Measurements from ENCODE around the gene CNTNAP2. TPM values are rescaled to one million over a fixed set of nuclear protein-coding genes. Genes with fewer than 3 reads are reported as not detected.

The CNTNAP2 gene
- total RNA-seq, 2 donors from 2014 or later, result 171 to 228 TPM

DNA sequence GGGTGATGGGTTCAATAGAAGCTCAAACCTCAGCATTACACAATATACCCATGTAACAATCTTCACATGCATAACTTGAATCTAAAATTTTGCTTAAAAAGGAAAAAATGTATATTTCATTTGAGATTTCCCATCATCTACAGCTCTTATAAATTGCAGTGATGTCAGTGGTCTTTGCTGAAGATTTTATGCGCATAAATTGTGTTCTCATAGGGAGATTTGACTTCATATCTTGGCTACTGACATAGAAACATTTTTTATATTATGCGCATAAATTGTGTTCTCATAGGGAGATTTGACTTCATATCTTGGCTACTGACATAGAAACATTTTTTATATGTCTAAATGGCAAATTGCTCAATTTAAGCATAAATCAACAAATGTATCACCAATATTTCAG lies 1348.6 kb downstream of the CNTNAP2 start:
- Mint-ChIP-seq H3K27ac (no peak overlapping the region), H3K4me1 (no peaks in the 10 kb centered on the region), H3K36me3 (ENCODE audit: low read depth) (no peaks in the 10 kb centered on the region), H3K4me3 (no peak overlapping the region), H3K27me3 (ENCODE audit: insufficient read depth) (no peaks in the 10 kb centered on the region), H3K9me3 (no peaks in the 10 kb centered on the region)
- 92% methylated on average over 2 of the region's 2 CpGs; no CpG with 5 or more reads in 1 of the 2 experiments for WGBS, 2 experiments (ENCODE audit: insufficient coverage in 1 of 2, insufficient read length in 1 of 2)
- TF ChIP-seq, protein P1, sequence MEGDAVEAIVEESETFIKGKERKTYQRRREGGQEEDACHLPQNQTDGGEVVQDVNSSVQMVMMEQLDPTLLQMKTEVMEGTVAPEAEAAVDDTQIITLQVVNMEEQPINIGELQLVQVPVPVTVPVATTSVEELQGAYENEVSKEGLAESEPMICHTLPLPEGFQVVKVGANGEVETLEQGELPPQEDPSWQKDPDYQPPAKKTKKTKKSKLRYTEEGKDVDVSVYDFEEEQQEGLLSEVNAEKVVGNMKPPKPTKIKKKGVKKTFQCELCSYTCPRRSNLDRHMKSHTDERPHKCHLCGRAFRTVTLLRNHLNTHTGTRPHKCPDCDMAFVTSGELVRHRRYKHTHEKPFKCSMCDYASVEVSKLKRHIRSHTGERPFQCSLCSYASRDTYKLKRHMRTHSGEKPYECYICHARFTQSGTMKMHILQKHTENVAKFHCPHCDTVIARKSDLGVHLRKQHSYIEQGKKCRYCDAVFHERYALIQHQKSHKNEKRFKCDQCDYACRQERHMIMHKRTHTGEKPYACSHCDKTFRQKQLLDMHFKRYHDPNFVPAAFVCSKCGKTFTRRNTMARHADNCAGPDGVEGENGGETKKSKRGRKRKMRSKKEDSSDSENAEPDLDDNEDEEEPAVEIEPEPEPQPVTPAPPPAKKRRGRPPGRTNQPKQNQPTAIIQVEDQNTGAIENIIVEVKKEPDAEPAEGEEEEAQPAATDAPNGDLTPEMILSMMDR (conservative IDR thresholded peaks at IDR 0.05), result no peak
- Histone ChIP-seq H3K27ac (ENCODE audit: low read depth, low read length) (no peak overlapping the region), H3K36me3 (ENCODE audit: control insufficient read depth, insufficient read depth, low read length) (no peaks in the 10 kb centered on the region), H3K27me3 (ENCODE audit: control insufficient read depth, insufficient read depth, low read length, poor library complexity, severe bottlenecking) (no peaks in the 10 kb centered on the region), H3K9ac (ENCODE audit: extremely low read depth, low read length, poor library complexity, severe bottlenecking) (no peak overlapping the region), H3K4me1 (ENCODE audit: control insufficient read depth, insufficient read depth, low read length) (no peaks in the 10 kb centered on the region), H3K9me3 (ENCODE audit: control insufficient read depth, low read length) (no peaks in the 10 kb centered on the region), H3K4me3 (ENCODE audit: low read length) (no peak overlapping the region)
- no peak for DNase-seq

DNA sequence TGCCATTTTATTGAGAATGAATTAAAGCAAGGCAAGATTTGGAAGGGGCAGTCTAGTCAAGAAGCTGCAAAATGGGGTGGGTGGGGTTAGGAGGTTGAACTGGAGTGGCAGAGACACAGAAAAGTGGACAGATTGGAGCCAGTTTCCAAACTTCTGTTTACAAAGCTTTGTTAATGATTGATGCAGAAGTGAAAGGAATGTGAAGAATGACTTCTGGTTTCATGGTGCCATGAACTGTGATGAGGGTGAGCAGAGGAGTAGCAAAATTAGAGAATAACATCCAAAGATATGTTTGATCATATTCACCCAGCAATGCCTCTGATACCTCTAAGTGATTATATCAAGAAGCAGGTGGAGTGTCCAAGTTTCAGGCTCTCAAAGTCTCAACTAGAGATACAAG lies 1356.0 kb downstream of the CNTNAP2 start:
- TF ChIP-seq, protein P1 (conservative IDR thresholded peaks at IDR 0.05), result no peak
- Histone ChIP-seq H3K4me1 (ENCODE audit: control insufficient read depth, insufficient read depth, low read length) (no peaks in the 10 kb centered on the region), H3K27me3 (ENCODE audit: control insufficient read depth, insufficient read depth, low read length, poor library complexity, severe bottlenecking) (peaks cover 11% of the 10 kb centered on the region), H3K9ac (ENCODE audit: extremely low read depth, low read length, poor library complexity, severe bottlenecking) (no peak overlapping the region), H3K4me3 (ENCODE audit: low read length) (no peak overlapping the region), H3K36me3 (ENCODE audit: control insufficient read depth, insufficient read depth, low read length) (no peaks in the 10 kb centered on the region), H3K9me3 (ENCODE audit: control insufficient read depth, low read length) (no peaks in the 10 kb centered on the region), H3K27ac (ENCODE audit: low read depth, low read length) (no peak overlapping the region)
- Mint-ChIP-seq H3K4me1 (no peaks in the 10 kb centered on the region), H3K27ac (no peak overlapping the region), H3K36me3 (ENCODE audit: low read depth) (no peaks in the 10 kb centered on the region), H3K4me3 (no peak overlapping the region), H3K9me3 (no peaks in the 10 kb centered on the region), H3K27me3 (ENCODE audit: insufficient read depth) (peaks cover 2% of the 10 kb centered on the region)
- no peak for DNase-seq

DNA sequence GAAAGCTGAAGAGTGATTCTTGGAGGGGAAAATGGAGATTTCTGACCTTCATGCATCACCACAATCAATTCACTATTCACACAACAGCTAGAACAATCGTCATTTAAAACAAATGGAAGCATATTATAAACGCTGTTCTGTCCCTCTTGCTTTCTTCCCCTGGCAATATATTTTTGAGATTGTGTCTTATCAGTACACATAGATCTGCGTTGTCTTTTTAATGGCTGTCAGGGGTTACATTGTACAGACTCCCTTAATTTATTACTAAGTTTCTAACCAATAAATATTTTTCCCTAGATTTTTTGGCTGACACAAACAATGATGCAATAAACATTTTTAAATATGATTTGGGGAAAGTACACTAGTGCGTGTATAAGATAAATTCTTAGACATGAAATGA lies 1358.3 kb downstream of the CNTNAP2 start:
- H3K4me1 ChIP-seq (ENCODE audit: control insufficient read depth, insufficient read depth, low read length), result no peaks in the 10 kb centered on the region
- TF ChIP-seq, protein P1 (conservative IDR thresholded peaks at IDR 0.05), result no peak
- no peaks in the 10 kb centered on the region for H3K9me3 ChIP-seq (ENCODE audit: control insufficient read depth, low read length)
- no peak overlapping the region for H3K9ac ChIP-seq (ENCODE audit: extremely low read depth, low read length, poor library complexity, severe bottlenecking)
- peaks cover 11% of the 10 kb centered on the region for H3K27me3 ChIP-seq (ENCODE audit: control insufficient read depth, insufficient read depth, low read length, poor library complexity, severe bottlenecking)
- Mint-ChIP-seq H3K4me1 (no peaks in the 10 kb centered on the region), H3K9me3 (no peaks in the 10 kb centered on the region), H3K36me3 (ENCODE audit: low read depth) (no peaks in the 10 kb centered on the region), H3K27me3 (ENCODE audit: insufficient read depth) (peaks cover 2% of the 10 kb centered on the region), H3K27ac (no peak overlapping the region), H3K4me3 (no peak overlapping the region)
- 60 to 76% methylated on average over 3 to 4 of the region's 4 CpGs for WGBS, 2 experiments (ENCODE audit: insufficient coverage in 1 of 2, insufficient read length in 1 of 2)
- H3K27ac ChIP-seq (ENCODE audit: low read depth, low read length), result no peak overlapping the region
- no peaks in the 10 kb centered on the region for H3K36me3 ChIP-seq (ENCODE audit: control insufficient read depth, insufficient read depth, low read length)
- no peak overlapping the region for H3K4me3 ChIP-seq (ENCODE audit: low read length)
- no peak for DNase-seq
